GM19463 (cell line): ENCODE data around the gene PRUNE2.
A peak's percentile ranks its signal among the peaks of the same experiment; 100 is the strongest.
"Not testable (repeated sequence)": the region's sequence is repeated elsewhere in the genome, so short reads cannot be mapped to it uniquely, and the experiment has no call there.

Experiments used
- ATAC-seq: cut with Tn5 transposase; IDR thresholded peaks from one replicate; pipeline ENCODE4 v1.9.1; 2021; ENCODE audit warnings: mild to moderate bottlenecking, moderate library complexity; ENCODE audit not compliant: unreplicated experiment

PRUNE2 gene

GRCh38 chr9:76868897-76869296, 37.0 kb downstream of the PRUNE2 start:
- ATAC-seq = no peak

- no peak for ATAC-seq
Measured at GRCh38 chr9:76866689-76867088, 39.2 kb downstream of the PRUNE2 start.

GRCh38 chr9:76863832-76864231, 42.1 kb downstream of the PRUNE2 start:
- no peak for ATAC-seq

- no peak for ATAC-seq
Measured at GRCh38 chr9:76859860-76860259, 46.1 kb downstream of the PRUNE2 start.

GRCh38 chr9:76858248-76858647, 47.7 kb downstream of the PRUNE2 start:
- ATAC-seq = not testable (repeated sequence)

GRCh38 chr9:76856016-76856415, 49.9 kb downstream of the PRUNE2 start:
- ATAC-seq = no peak

GRCh38 chr9:76855015-76855414, 50.9 kb downstream of the PRUNE2 start:
- ATAC-seq = no peak

GRCh38 chr9:76852026-76852425, 53.9 kb downstream of the PRUNE2 start:
- no peak for ATAC-seq

- ATAC-seq = no peak
Measured at GRCh38 chr9:76846297-76846696, 59.6 kb downstream of the PRUNE2 start.

- no peak for ATAC-seq
Measured at GRCh38 chr9:76845254-76845653, 60.7 kb downstream of the PRUNE2 start.

- no peak for ATAC-seq
Measured at GRCh38 chr9:76835571-76836283, 70.2 kb downstream of the PRUNE2 start.

- no peak for ATAC-seq
Measured at GRCh38 chr9:76828447-76828846, 77.5 kb downstream of the PRUNE2 start.

GRCh38 chr9:76827296-76828080, 78.4 kb downstream of the PRUNE2 start:
- no peak for ATAC-seq

GRCh38 chr9:76820431-76820830, 85.5 kb downstream of the PRUNE2 start:
- ATAC-seq = no peak

- no peak for ATAC-seq
Measured at GRCh38 chr9:76818271-76818670, 87.6 kb downstream of the PRUNE2 start.

- ATAC-seq = no peak
Measured at GRCh38 chr9:76817489-76817888, 88.4 kb downstream of the PRUNE2 start.

GRCh38 chr9:76812591-76812990, 93.3 kb downstream of the PRUNE2 start:
- ATAC-seq = no peak

- ATAC-seq = peak; percentile 62
Measured at GRCh38 chr9:76810377-76810957, 95.4 kb downstream of the PRUNE2 start.

- ATAC-seq = no peak
Measured at GRCh38 chr9:76808636-76809035, 97.3 kb downstream of the PRUNE2 start.

- ATAC-seq = no peak
Measured at GRCh38 chr9:76803762-76804161, 102.2 kb downstream of the PRUNE2 start.

- ATAC-seq = no peak
Measured at GRCh38 chr9:76803083-76803482, 102.8 kb downstream of the PRUNE2 start.

- no peak for ATAC-seq
Measured at GRCh38 chr9:76800901-76801300, 105.0 kb downstream of the PRUNE2 start.
